ENCODE results near the gene FAAP24.
"Not testable (repeated sequence)": the region's sequence is repeated elsewhere in the genome, so short reads cannot be mapped to it uniquely, and the experiment has no call there.

The FAAP24 gene

GRCh38 chr19:32998722-32999121 is 26.7 kb downstream of the FAAP24 start:
- no peak for DNase-seq (ENCODE audit: low spot score)

- no peak for DNase-seq (ENCODE audit: low spot score)
Measured at GRCh38 chr19:33000510-33000909, 28.5 kb downstream of the FAAP24 start.

GRCh38 chr19:33000910-33001309 is 28.9 kb downstream of the FAAP24 start:
- DNase-seq (ENCODE audit: low spot score) = no peak

GRCh38 chr19:33002126-33002865 is 30.3 kb downstream of the FAAP24 start:
- not testable (repeated sequence) for DNase-seq (ENCODE audit: low spot score)

GRCh38 chr19:33003424-33004024 is 31.5 kb downstream of the FAAP24 start:
- not testable (repeated sequence) for DNase-seq (ENCODE audit: low spot score)

GRCh38 chr19:33005440-33005839 is 33.4 kb downstream of the FAAP24 start:
- DNase-seq (ENCODE audit: low spot score) = no peak

DNA sequence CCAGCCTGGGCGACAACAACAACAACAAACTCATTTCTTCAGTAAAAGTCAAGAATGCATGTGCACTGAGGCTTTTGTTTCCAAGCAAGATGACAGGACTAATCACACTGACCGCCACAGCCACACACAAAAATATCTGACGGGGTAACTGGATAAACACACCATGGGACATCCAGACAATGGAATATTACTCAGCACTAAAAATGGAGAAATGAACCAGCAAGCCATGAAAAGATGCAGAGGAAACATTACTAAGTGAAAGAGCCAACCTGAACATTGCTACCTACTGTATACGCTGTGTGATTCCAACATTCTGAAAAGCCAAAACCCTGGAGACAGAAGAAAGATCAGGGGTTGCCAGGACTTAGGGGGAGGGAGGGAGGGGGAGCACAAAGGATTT is 36.7 kb downstream of the FAAP24 start:
- DNase-seq (ENCODE audit: low spot score) = no peak

- not testable (repeated sequence) for DNase-seq (ENCODE audit: low spot score)
Measured at GRCh38 chr19:33010891-33011290, 38.8 kb downstream of the FAAP24 start.

DNA sequence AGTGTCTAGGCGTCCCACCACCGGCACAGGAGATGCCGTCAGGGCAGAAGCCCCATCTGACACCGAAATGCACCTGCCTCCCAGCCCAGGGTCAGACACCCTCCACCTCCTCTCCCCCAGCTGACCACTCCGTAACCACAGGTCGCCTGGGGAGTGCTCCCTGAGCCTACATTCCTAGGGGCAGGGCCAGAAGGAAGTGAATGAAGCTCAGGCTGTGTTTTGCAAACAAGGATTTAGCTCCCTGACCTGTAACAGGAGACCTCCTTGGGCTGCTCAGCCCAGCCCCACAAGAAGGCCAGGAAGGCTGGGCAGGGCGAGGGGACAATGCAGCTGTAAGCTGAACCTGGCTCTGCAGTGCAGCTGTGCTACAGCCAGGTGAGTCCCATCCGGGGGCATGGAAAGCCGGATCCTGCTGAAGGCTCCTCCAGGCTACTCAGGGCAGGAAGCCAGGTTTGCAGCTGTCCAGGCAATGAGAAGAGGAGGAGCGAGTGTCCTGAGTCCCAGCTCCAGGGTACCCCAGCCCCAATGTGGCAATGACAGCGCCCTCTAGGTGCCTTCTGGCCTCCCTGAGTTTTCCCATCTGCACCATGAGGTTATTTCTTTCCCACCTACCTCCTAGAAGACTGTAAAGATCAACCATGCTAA is 50.6 kb downstream of the FAAP24 start:
- DNase-seq (ENCODE audit: low spot score) = no peak

DNA sequence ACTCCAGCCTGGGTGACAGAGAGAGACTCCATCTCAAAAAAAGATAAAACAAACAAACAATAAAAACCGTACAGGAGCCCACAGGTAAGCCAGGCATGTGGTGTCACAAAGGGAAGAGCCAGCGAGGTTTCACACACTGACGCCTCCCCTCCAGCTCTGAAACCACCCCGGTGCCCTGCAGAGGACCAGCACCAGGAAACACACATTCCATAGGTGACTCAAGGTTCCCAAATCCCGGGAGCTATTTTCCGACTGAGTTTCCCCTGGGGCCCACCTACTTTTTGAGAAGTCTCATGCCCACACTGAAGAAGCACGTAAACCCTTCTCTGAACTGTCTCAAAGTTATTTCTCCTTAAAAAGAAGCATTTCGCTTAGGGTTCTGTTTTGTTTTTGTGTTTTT is 52.4 kb downstream of the FAAP24 start:
- DNase-seq (ENCODE audit: low spot score) = no peak

- DNase-seq (ENCODE audit: low spot score) = not testable (repeated sequence)
Measured at GRCh38 chr19:33025468-33026238, 53.6 kb downstream of the FAAP24 start.

DNA sequence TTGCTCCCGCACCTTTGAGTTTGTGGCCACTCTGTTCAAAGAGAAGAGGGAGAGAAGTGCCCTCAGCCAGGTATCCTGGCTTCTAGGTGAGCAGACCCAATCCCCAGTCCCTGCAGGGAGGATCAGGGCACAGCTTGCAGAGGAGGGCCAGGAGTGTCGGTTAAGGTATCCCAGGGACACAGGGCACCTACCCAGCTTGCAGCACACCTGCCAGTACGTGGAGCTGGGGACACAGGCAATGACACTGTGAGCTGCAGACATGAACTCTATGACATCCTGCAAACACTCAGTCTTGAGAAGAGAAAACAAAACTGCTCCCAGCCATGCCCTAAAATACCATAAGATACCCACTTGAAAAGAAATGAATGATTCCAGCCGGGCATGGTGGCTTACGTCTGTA is 54.6 kb downstream of the FAAP24 start:
- not testable (repeated sequence) for DNase-seq (ENCODE audit: low spot score)
